GM04503 (cell line): Measurements from ENCODE around the gene MTUS2.

ENCODE experiments used
- DNase-seq: peaks from one replicate; pipeline ENCODE4 v3.0.0-alpha.2; 2012; ENCODE audit warnings: low read depth

MTUS2 gene

DNA sequence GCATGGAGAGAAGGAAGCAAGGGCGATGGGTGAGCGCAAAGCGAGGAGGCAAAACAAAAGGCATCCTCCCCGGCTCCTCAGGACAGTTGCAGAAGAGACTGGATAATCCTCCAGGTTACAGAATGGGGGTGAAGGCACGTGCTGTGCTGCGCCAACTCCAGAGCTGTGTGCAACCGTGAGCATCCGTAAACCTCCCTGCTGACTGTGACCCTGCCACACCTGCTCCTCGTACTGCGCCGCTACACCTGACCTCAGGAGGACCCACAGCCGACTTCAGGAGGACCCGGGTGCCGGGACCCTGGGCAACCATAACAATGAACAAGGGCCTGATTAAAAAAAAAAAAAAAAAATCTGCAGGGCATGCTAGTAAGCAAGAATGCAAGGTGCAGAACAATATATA is 706.6 kb downstream of the MTUS2 start:
- no peak for DNase-seq

- no peak for DNase-seq
These were observed 707.4 kb downstream of the MTUS2 start for GRCh38 chr13:29527511-29527910.

DNA sequence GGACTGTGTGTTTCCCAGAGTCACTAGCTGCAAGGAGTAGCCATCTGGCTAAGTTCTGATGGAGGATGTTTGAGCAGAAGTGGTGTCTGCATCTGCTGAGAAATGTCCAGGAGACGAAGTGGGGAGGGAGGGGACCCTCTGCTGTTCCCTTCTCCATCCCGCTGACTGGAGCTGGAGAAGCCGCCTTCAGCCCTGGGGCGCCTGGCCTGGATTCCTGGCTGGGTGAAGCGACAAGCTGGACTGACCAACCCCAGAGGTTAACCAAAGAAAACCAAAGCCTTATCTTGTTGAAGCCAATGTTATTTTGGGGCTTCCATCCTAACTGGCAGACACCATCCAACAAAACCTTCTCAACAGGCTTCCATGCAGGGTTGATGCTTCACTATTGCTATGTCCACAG is 707.8 kb downstream of the MTUS2 start:
- DNase-seq, result no peak

- DNase-seq, result no peak
These were observed 709.6 kb downstream of the MTUS2 start for GRCh38 chr13:29529754-29530153.

DNA sequence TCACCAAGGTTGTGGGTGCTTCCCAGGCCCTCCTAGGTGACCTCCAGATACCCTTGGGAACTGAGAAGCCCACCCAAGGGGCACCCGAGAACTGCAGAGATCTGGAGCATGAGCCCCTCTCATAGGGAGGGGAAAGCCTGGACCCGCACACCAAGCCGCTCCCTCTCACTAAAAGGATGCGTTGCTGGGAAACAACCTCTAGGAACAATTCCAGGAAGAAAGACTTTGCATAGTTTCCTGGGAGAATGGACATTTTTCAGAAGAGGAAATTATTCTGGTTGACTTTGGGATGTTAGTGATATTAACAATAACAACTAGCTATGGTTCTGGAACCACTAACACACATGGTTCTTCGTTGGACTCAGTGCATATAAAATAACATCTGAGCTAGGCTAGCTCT is 710.8 kb downstream of the MTUS2 start:
- no peak for DNase-seq

DNA sequence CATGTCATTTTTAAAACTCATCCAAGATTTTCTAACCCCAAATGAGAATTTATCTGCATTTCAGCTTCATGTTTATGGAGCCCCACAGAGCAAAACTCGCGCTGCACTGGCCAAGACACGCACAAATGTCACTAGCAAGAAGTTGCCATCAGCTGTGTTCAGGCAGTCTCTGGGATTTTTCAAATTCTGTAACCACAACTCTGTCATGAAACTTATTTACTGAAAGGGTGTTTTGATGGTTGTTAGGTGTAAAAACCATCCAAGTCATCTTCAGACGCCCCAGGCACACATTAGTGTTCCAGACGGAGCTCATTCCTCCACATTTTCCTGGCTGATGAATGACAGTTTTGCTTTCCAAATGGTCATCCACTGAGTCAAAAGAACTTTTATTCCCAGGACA is 712.0 kb downstream of the MTUS2 start:
- DNase-seq, result peak; percentile 87

- DNase-seq, result no peak
These were observed 712.7 kb downstream of the MTUS2 start for GRCh38 chr13:29532821-29533220.

DNA sequence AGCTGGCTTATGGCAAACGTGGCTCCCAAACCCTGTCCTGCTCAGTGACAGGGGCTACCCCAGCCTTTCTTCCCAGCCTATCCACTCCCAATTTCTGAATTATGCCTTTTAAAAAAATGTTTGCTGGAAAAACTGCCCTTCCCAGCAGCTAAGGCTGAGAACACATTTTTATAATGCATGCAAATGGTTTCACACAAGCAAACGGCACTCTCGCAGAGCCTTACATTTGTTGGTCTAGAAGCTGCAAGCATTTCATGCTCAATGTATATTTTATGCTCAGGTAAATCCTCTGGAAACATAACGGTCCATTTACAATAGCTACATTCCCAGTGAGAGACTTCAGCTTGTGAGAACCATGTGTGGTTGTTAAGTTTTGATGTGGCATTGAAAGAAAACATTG is 713.9 kb downstream of the MTUS2 start:
- DNase-seq, result no peak

GRCh38 chr13:29535663-29536655 is 715.8 kb downstream of the MTUS2 start:
- no peak for DNase-seq

GRCh38 chr13:29536853-29537252 is 716.7 kb downstream of the MTUS2 start:
- no peak for DNase-seq

- DNase-seq, result no peak
These were observed 717.9 kb downstream of the MTUS2 start for GRCh38 chr13:29537736-29538651.

GRCh38 chr13:29538652-29539040 is 718.5 kb downstream of the MTUS2 start:
- DNase-seq, result no peak

DNA sequence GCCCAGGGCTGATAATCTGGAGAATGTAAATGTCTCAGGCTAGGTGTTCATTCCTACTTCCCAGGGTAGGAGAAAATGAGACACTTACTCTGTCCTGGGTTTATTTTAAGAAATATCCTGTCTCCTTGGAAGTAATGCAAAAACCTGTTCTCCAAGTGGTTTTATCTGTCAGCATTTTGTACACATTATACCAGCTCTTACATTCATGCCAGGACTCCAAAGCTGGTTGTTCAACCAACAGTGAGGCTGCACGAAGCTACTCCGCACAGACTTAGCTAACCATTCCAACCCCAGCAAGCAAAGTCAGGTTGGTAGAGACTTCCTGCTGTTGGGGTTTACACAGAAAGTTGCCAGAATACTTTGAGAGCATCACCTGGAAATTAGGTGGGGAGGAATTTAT is 719.7 kb downstream of the MTUS2 start:
- no peak for DNase-seq

DNA sequence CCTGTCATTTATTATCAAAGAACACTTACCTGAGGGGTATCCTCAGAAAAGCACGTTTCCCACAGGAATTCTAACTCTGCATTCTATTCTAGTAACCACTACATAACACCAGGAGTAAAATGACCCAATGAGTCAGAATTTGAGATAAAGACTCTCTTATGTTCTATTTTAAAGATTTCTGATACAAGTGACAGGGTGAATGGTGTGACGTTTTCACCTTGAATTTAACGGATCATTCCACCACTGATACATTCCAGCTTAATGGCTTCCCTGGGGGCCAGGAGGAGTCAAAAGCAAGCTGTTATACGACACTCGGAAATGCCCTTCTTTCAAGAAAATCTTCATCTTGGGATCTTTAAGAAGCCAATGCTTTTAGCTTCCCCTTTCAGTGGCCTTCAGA is 720.2 kb downstream of the MTUS2 start:
- no peak for DNase-seq

DNA sequence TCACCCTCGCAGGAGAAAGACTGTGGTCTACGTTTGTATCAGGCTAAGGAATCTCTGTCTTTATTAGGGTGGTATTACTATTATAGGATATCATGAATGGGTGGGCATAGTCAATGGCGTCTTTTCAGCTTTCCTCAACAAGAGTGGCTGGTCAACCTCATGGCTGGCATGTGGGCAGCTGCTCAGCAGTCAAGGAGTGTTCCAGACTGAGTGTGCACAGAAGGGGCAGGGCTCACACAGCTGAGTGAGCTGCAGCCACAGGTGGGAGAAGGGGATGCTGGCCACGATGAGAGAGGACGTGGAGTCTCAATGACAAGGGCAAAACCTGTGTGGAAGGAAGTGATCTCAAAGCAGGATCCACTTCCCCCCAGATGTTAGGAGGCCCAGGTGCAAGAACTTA is 720.7 kb downstream of the MTUS2 start:
- DNase-seq, result no peak

GRCh38 chr13:29541400-29541799 is 721.3 kb downstream of the MTUS2 start:
- no peak for DNase-seq

DNA sequence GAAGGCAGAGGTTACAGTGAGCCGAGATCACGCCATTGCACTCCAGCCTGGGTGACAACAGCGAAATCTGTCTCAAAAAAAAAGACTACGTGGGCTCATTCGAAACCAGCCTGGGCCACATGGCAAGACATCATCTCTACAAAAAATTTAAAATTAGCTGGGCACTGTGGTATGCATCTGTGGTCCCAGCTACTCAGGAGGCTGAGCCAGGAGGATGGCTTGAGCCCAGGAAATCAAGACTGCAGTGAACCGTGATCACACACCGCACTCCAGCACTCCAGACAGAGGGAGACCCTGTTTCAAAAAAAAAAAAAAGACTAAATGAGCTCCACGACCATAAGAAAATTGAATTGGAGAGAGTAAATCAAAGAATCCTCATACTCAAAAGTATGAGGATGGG is 722.2 kb downstream of the MTUS2 start:
- DNase-seq, result no peak

DNA sequence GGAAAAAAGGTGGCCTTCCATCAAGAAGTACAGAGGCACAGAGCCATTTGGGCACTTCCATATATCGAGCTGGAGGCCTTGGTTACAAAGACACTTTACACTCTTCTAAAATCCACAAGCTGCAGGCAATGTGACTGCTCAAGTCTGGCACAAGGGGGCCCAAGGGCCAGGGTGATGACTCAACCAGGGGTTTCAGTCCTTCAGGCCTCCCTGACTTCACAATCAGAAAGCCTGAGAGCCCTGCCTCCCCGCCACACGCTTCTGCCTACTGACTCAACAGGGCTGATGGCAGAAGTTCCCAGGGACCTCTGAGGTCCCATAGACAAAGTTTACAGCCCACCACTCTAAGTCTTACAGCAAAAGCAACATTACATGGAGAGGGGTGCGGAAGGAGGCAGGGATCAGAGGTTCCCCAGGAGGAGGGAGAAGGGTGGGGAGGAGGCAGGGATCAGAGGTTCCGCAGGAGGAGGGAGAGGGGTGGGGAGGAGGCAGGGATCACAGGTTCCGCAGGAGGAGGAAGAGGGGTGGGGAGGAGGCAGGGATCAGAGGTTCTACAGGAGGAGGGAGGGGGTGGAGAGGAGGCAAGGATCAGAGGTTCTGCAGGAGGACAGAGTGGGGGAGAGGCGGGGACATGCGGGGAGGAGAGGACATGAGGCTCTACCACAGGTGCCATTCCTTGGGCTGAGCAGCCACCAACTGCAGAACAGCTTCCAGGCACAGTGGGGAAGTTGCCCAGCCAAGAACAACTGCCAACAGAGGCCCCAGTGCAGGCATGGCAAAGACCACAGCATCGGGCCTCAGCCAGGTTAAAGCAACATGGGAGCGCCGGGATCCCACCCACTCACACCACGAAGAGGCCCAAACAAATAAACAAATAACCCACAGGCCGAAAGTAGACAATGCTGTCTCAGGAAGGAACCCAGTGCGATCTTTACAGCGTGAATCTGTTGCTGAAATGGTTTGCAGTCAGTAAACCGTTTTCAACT is 723.4 kb downstream of the MTUS2 start:
- no peak for DNase-seq

- DNase-seq, result no peak
These were observed 725.8 kb downstream of the MTUS2 start for GRCh38 chr13:29545988-29546387.

- no peak for DNase-seq
These were observed 726.5 kb downstream of the MTUS2 start for GRCh38 chr13:29546662-29547061.

GRCh38 chr13:29547153-29547552 is 727.0 kb downstream of the MTUS2 start:
- no peak for DNase-seq

DNA sequence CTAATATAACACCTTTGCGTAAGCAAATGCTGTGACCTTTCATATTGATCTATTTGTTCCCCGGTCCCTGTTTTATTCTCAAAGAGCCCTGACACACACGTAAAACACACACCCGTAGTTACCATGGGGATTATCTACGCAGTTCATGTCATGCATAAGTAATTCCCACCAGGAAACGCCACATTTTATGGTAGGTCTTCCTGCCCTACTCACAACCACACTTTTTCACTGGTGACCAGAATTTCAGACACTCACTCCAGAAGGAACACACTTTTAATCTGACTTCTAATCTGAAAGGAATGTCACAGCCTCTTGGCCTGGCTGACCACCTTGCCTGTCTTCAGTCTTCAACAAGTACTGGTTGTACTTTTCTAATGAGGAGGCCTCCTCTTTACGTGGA is 728.6 kb downstream of the MTUS2 start:
- DNase-seq, result no peak
